GM21528 (cell line): ENCODE measurements around the gene BMP8B.
"Not testable (repeated sequence)": the region's sequence is repeated elsewhere in the genome, so short reads cannot be mapped to it uniquely, and the experiment has no call there.

ENCODE experiments used
- ATAC-seq: cut with Tn5 transposase; IDR thresholded peaks from one replicate; pipeline ENCODE4 v1.9.1; 2021; ENCODE audit warnings: mild to moderate bottlenecking, moderate library complexity; ENCODE audit not compliant: unreplicated experiment, low FRiP score

Gene BMP8B

GRCh38 chr1:39788758-39789570 is at the start of gene BMP8B:
Gene BMP8B (minus strand): TSS chr1:39788865. CDS start chr1:39788485, 380 bp downstream.
- no peak for ATAC-seq

GRCh38 chr1:39836595-39837110 is 48.0 kb upstream of the BMP8B start:
- ATAC-seq: no peak

GRCh38 chr1:39835935-39836594 is 47.4 kb upstream of the BMP8B start:
- ATAC-seq: no peak

- no peak for ATAC-seq
Measured at GRCh38 chr1:39835110-39835509, 46.4 kb upstream of the BMP8B start.

- ATAC-seq: no peak
Measured at GRCh38 chr1:39833621-39834385, 45.1 kb upstream of the BMP8B start.

GRCh38 chr1:39833121-39833520 is 44.5 kb upstream of the BMP8B start:
- ATAC-seq: no peak

GRCh38 chr1:39832294-39832693 is 43.6 kb upstream of the BMP8B start:
- ATAC-seq: no peak

- no peak for ATAC-seq
Measured at GRCh38 chr1:39829791-39830533, 41.3 kb upstream of the BMP8B start.

- ATAC-seq: no peak
Measured at GRCh38 chr1:39828734-39829133, 40.1 kb upstream of the BMP8B start.

- ATAC-seq: not testable (repeated sequence)
Measured at GRCh38 chr1:39828255-39828654, 39.6 kb upstream of the BMP8B start.

GRCh38 chr1:39827201-39827600 is 38.5 kb upstream of the BMP8B start:
- ATAC-seq: no peak

- no peak for ATAC-seq
Measured at GRCh38 chr1:39826583-39826982, 37.9 kb upstream of the BMP8B start.

GRCh38 chr1:39825432-39825941 is 36.8 kb upstream of the BMP8B start:
- no peak for ATAC-seq

GRCh38 chr1:39823450-39823849 is 34.8 kb upstream of the BMP8B start:
- not testable (repeated sequence) for ATAC-seq

- ATAC-seq: no peak
Measured at GRCh38 chr1:39822146-39822545, 33.5 kb upstream of the BMP8B start.

- no peak for ATAC-seq
Measured at GRCh38 chr1:39819091-39819812, 30.6 kb upstream of the BMP8B start.

GRCh38 chr1:39818482-39818881 is 29.8 kb upstream of the BMP8B start:
- ATAC-seq: no peak

GRCh38 chr1:39817091-39817932 is 28.6 kb upstream of the BMP8B start:
- peak; percentile 76 for ATAC-seq
